ENCODE data around the gene UCN.

DNA sequence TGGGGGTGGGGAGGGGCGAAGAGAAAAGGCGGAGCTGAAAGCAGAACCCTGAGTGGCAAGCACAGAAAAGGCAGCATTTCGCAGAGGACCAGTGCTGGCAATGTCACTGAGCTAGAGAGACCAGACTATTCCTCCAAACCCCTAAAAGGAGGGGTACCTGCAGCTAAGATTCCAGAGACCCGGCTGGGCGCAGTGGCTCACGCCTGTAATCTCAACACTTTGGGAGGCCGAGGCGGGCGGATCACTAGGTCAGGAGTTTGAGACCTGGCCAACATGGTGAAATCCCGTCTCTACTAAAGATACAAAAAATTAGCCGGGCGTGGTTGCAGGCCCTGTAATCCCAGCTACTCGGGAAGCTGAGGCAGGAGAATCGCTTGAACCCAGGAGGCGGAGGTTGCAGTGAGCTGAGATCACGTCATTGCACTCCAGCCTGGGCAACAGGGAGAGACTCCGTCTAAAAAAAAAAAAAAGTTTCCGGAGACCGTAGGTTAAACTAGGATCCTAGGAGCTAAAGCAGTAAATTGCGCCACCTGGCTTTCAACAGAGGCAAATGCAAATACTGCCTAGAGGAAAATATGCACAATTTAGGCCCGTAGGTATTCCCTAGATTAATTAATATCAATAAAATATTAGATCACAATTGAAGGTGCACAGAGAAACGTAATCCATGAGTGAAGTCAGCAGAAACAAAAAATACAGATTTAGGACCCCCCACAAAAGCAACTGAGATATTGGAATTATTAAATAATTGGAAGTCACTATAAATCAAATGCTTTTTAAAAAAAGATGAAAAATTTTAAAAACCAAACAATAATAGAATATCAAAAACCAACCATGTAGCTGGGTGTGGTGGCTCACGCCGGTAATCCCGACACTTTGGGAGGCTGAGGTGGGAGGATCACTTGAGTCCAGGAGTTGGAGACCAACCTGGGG lies 4.9 kb downstream of the UCN start:
- TF ChIP-seq, protein P1, sequence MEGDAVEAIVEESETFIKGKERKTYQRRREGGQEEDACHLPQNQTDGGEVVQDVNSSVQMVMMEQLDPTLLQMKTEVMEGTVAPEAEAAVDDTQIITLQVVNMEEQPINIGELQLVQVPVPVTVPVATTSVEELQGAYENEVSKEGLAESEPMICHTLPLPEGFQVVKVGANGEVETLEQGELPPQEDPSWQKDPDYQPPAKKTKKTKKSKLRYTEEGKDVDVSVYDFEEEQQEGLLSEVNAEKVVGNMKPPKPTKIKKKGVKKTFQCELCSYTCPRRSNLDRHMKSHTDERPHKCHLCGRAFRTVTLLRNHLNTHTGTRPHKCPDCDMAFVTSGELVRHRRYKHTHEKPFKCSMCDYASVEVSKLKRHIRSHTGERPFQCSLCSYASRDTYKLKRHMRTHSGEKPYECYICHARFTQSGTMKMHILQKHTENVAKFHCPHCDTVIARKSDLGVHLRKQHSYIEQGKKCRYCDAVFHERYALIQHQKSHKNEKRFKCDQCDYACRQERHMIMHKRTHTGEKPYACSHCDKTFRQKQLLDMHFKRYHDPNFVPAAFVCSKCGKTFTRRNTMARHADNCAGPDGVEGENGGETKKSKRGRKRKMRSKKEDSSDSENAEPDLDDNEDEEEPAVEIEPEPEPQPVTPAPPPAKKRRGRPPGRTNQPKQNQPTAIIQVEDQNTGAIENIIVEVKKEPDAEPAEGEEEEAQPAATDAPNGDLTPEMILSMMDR (IDR thresholded peaks at IDR 0.05) = peak; percentile 96
- no peak for TF ChIP-seq EZH2 (IDR thresholded peaks at IDR 0.05; ENCODE audit: borderline replicate concordance, insufficient read depth, low read depth, low read length, poor library complexity, severe bottlenecking)
